Stimulated activated CD4-positive, alpha-beta T cell treated with anti-CD3 and anti-CD28 coated beads, Interleukin-1b, Interleukin-23, amount 100 ng/mL, for 1 hour (primary cell): ENCODE measurements around the gene HNRNPK.
A peak's percentile ranks its signal among the peaks of the same experiment; 100 is the strongest.
"Not testable (repeated sequence)": the region's sequence is repeated elsewhere in the genome, so short reads cannot be mapped to it uniquely, and the experiment has no call there.

Source experiments
- DNase-seq, 2 donors: peaks; one replicate each; pipeline ENCODE4 v3.0.0-alpha.2; 2020; ENCODE audit warnings: low read depth in 2 of 2

Gene HNRNPK

DNA sequence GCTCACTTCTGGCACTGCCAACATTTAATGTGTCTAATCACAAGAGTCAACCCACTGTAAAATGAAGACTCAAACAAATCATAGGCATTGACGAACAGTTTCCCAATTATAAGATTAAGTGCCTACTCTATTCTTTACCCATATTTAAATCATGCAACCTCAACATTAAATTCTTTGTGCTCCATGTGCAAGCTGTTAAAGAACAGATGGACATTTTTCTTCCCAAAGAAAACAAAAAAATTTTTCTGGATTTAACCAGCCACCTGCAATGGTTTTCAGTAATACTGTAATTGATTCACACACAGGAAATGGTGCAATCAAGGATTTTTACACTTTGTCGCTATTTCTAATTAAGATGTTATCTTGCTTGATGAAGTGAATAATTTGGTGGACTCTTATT is 3.6 kb downstream of the HNRNPK start:
- no peak for DNase-seq

DNA sequence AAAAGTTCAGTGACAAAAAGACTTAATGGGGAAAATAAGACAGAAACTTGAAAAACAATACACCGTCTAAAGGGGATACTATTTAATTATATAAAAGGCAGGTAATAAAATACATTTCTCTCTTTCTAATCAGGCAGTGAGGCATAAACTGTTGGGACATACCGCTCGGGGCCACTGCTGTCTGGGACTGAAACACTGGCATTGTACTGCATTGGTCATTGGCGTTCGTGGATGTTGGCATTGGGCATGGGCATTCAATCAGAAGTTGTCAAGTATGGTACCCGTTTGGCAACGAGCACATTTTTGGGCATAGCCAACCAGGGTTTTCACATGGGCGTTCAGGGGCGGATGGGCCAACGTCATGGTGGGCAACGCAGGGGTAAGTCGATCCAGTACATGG is 4.7 kb downstream of the HNRNPK start:
- no peak for DNase-seq

DNA sequence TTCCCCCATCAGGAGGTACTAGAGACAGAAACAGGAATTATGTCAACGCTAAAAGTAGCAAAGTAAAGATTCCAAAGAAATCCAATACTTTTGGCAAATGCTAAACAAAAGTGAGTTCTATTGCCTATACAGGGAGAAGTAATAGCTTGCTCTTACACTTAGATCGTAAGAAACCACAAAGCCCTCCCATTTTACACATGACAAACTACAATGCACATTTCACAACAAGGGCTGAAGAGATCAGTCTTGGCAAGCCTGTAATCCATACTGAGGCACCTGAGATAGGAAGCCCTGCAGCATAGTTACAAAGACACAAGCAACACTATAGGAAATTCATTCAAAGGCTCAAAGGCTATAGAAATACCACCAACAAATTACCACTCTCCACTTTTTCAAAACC is 7.7 kb downstream of the HNRNPK start:
- no peak for DNase-seq

DNA sequence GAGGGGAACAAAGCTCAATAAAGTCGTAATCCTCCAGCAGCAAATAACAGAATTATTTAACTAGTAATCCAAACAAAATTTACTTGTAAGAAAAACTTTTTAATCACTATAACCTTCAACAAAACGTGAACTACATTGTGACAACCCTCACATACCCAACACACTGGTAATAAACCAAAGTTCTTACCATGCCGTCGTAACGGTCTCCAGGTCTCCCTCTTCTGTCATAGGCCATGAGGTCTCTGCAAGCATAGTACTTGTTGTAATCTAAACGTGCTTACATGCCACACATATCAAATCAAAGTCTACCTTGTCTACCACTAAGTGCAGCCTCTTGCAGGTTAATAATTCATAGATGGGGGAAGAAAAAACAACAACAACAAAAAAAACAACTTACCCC is 8.5 kb downstream of the HNRNPK start:
- no peak for DNase-seq

GRCh38 chr9:83969602-83970001 is 10.4 kb downstream of the HNRNPK start:
- DNase-seq: no peak

GRCh38 chr9:83967073-83967472 is 12.9 kb downstream of the HNRNPK start:
- DNase-seq: no peak

DNA sequence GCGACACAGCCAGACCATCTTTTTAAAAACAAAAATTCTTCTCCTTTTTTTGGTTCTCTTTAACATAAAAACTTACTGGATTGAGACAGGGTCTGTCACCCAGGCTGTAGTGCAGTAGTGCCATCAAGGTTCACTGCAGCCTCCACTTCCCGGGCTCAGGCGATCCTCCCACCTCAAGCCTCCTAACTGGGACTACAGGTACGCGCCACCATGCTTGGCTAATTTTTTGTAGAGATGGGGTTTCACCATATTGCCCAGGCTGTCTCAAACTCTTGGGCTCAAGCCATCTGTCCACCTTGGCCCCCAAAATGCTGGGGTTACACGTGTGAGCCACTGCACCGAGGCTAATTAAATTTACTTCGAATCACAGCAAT is 13.8 kb downstream of the HNRNPK start:
- no peak for DNase-seq

- no peak for DNase-seq
Measured at GRCh38 chr9:83965350-83966208, 14.4 kb downstream of the HNRNPK start.

DNA sequence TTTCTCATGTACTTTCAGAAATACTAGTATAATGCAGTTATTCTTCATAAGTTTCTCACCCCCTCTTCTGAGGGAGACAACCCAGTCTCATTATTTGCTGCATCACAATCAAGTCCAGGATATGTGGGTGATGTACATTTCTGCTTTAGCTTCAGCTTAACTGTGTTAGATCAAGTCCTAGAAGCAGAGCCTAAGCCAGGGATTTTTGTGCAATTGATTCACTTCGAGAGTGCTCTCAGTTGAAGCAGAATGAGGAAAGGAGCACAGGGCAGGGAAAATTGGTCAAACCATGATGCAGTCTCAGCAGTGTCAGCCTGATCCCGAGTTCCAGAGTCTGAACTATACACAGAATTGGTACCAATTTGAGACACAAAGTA is 15.1 kb downstream of the HNRNPK start:
- DNase-seq: no peak

DNA sequence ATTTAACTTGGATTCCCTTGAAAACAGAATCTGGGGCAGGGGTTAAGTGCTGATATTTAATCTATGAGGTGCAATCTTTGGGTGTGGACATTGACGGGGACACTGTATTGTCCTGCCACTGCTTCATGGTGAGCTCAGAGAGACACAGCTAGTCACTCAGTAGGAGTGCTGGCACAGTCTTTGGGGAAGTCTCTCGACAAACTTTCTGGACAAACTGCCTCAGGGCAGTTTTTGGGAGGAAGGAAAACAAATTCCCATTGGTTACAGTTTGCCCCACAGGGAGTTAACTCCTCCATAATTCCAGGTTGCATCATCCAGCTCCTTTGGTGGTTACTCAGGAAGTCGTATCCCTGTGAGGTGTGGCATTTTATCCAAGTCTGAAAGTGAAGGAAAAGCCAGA is 17.9 kb downstream of the HNRNPK start:
- DNase-seq: no peak

DNA sequence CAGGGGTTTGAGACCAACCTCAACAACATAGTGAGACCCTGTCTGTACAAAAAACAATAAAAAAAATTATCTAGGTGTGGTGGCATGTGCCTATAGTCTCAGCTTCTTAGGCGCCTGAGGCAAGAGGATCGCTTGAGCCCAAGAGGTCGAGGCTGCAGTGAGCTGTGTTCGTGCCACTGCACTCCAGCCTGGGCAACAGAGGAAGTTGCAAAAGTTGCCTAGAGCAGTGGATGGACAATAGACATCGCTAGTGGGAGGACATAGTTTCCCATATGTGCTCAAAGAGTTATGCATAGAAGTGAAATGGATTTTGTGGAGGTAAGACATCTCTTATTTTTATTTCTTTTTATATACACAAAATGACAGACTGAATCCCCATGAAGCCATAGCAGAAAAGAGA is 19.0 kb downstream of the HNRNPK start:
- DNase-seq: no peak

DNA sequence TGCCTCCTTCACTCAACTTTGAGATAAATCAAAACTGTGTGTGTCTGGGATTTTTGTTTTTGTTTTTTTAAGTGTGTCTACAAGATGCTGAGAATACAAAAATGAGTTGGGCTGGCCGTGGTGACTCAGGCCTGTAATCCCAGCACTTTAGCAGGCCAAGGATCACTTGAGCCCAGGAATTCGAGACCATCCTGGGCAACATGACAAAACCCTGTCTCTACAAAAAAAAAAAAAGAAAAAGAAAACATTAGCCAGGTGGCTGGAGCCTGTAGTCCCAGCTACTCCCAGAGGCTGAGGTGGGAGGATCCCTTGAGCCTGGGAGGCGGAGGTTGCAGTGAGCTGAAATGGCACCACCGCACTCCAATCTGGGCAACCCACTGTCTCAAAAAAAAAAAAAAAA is 21.0 kb downstream of the HNRNPK start:
- no peak for DNase-seq

GRCh38 chr9:83957248-83957513 is 22.8 kb downstream of the HNRNPK start:
- DNase-seq: no peak

DNA sequence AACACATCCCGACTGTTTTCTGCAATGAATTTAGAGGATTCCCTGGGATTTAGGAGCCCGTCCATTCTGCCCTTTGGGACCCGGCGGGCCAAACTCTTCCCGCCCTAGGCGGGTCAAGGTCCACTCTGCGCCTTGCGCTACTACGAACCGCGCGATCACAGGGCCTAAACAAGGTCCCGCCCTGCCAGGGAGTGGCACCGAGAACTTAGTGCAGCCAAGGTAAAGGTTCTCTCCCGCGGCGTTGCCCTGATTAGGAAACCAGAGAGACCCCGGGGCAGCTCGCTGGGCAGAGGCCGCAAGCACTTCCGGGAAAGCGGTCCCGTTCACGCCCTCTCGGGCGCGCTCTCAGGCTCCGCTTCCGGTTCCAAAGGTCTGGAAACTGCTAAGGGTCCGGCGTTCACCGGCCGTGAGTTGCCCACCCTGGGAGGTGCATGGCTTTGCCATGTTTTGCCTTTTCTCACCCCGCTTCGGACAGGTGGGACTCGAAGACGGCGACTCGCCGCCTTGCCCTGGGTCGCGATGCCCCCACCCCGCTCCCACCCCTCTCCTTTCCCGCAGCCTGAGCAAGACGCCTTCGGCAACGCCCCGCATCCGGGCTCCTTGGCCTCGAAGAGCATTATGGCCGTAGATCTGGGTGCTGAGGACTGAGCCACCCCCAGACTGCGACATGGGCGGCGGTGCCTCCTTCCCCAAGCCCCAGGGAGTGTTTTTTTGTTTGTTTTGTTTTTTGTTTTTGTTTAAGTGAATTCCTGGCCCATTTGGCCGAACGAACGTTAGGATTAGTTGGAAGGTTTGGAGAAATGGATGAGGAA is 23.4 kb downstream of the HNRNPK start:
- DNase-seq: peak in 1 of 2 donors; percentile 29

- DNase-seq: no peak
Measured at GRCh38 chr9:83956086-83956435, 24.0 kb downstream of the HNRNPK start.

DNA sequence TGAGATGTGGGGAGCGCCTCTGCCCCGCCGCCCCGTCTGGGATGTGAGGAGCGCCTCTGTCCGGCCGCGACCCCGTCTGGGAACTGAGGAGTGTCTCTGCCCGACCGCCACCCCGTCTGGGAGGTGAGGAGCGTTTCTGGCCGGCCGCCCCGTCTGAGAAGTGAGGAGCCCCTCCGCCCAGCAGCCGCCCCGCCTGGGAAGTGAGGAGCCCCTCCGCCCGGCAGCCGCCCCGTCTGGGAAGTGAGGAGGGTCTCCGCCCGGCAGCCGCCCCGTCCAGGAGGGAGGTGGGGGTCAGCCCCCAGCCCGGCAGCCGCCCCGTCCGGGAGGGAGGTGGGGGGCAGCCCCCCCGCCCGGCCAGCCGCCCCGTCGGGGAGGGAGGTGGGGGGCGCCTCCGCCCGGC is 31.9 kb downstream of the HNRNPK start:
- DNase-seq: not testable (repeated sequence)

GRCh38 chr9:83940590-83941303 is 39.3 kb downstream of the HNRNPK start:
- no peak for DNase-seq

DNA sequence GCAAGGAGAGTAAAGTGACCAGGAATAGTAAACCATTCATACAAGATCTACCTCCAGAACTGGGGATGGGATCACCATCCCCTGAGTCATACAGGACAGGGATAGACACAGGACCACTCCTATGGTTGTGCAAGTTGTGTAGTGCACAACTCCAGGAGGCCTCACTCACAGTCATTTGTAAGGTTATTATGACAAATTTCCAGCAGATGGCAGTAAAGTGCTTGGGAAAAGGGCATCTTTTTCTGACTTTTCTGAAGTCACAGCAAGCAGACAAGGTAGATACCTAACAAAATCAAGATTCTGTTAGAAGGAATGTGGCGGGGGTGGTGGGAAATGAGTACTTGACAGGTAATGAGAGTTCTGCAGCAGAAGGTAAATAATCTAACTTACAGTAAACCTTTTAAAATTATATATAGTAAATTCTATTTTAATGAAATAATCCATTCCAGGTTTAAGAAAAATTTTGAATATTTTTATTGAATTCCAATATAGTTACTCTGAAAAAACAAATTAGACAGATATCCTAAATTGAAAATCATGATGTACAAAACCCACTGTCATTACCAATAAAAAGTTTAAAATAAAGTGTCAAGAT is 42.1 kb downstream of the HNRNPK start:
- DNase-seq: no peak

GRCh38 chr9:83936523-83936922 is 43.5 kb downstream of the HNRNPK start:
- no peak for DNase-seq

GRCh38 chr9:83935276-83935935 is 44.6 kb downstream of the HNRNPK start:
- no peak for DNase-seq

- no peak for DNase-seq
Measured at GRCh38 chr9:83934569-83935275, 45.3 kb downstream of the HNRNPK start.
